IMR-90 (cell line): ENCODE measurements around the gene ZNF366. TPM values are rescaled to one million over a fixed set of nuclear protein-coding genes. Genes with fewer than 3 reads are reported as not detected.

Source experiments
- ATAC-seq: fragments of 200-7000 bp; cut with Tn5 transposase; 2 replicates; pipeline ENCODE4 v1.9.1; 2020; ENCODE audit warnings: low read depth, mild to moderate bottlenecking, moderate library complexity
- BruUV-seq: library from RNA; stranded (reverse); fragments of 400-500 nt; replicated peaks from 2 replicates; lab custom pipeline; 2021; lab: Mats Ljungman, UMichigan
- CTCF ChIA-PET: fragments of 300-600 bp; formaldehyde crosslinking; extraction: SDS; loops from one replicate; lab custom pipeline; 2021; ENCODE audit warnings: antibody characterized with exemption; lab: Yijun Ruan, JAX
- POLR2A ChIA-PET: fragments of 300-600 bp; sonication (Branson Sonifier 250); formaldehyde crosslinking; loops from one replicate; lab custom pipeline; 2022; ENCODE audit warnings: antibody characterized with exemption; ENCODE audit not compliant: unreplicated experiment; lab: Charles Lee
- DNase-seq: peaks from one replicate; pipeline ENCODE4 v3.0.0; 2013
- H2AFZ ChIP-seq: replicated peaks from 2 replicates; pipeline ENCODE3; 2013; ENCODE audit warnings: low read length, mild to moderate bottlenecking; ENCODE audit not compliant: poor library complexity
- H2AK5ac ChIP-seq: 2 replicates; pipeline ENCODE4 v1.6.1; 2013; ENCODE audit warnings: low read depth, low read length, inconsistent platforms
- H2AK9ac ChIP-seq: replicated peaks from 2 replicates; pipeline ENCODE3; 2013; ENCODE audit warnings: mild to moderate bottlenecking, low read depth, low read length, moderate library complexity; ENCODE audit not compliant: poor library complexity
- H2BK120ac ChIP-seq: 2 replicates; pipeline ENCODE4 v1.6.1; 2013; ENCODE audit warnings: low read depth, low read length, inconsistent platforms
- H2BK15ac ChIP-seq: 3 replicates; pipeline ENCODE4 v1.6.1; 2013; ENCODE audit warnings: low read depth, low read length, inconsistent platforms
- H2BK20ac ChIP-seq: 2 replicates; pipeline ENCODE4 v1.6.1; 2013; ENCODE audit warnings: low read depth, mild to moderate bottlenecking, inconsistent platforms, low read length, moderate library complexity
- H2BK5ac ChIP-seq: 2 replicates; pipeline ENCODE4 v1.6.1; 2013; ENCODE audit warnings: mild to moderate bottlenecking, low read depth, low read length, inconsistent platforms; ENCODE audit not compliant: poor library complexity, severe bottlenecking
- H3K14ac ChIP-seq: replicated peaks from 2 replicates; pipeline ENCODE4 v1.6.1; 2013; ENCODE audit warnings: low read depth, low read length, inconsistent platforms
- H3K18ac ChIP-seq: 2 replicates; pipeline ENCODE4 v1.6.1; 2013; ENCODE audit warnings: low read depth, low read length, control low read depth
- H3K23ac ChIP-seq: 2 replicates; pipeline ENCODE4 v1.6.1; 2013; ENCODE audit warnings: low read depth, low read length, inconsistent platforms
- H3K27ac ChIP-seq: 2 replicates; pipeline ENCODE4 v1.5.1; 2013; ENCODE audit warnings: mild to moderate bottlenecking, control low read depth, low read length; ENCODE audit not compliant: insufficient read depth
- H3K27me3 ChIP-seq: 2 replicates; pipeline ENCODE4 v1.6.1; 2013; ENCODE audit warnings: low read length; ENCODE audit not compliant: control insufficient read depth, insufficient read depth
- H3K36me3 ChIP-seq: 2 replicates; pipeline ENCODE4 v1.6.1; 2013; ENCODE audit warnings: low read length, mixed read lengths; ENCODE audit not compliant: control insufficient read depth, insufficient read depth
- H3K4ac ChIP-seq: 2 replicates; pipeline ENCODE4 v1.6.1; 2013; ENCODE audit warnings: low read depth, low read length, inconsistent platforms
- H3K4me1 ChIP-seq: 2 replicates; pipeline ENCODE4 v1.6.1; 2013; ENCODE audit warnings: low read length, mixed read lengths; ENCODE audit not compliant: control insufficient read depth, insufficient read depth
- H3K4me2 ChIP-seq: 2 replicates; pipeline ENCODE4 v1.6.1; 2013; ENCODE audit warnings: low read depth, mild to moderate bottlenecking, control low read depth, low read length, moderate library complexity
- H3K4me3 ChIP-seq: 2 replicates; pipeline ENCODE4 v1.5.1; 2013; ENCODE audit warnings: low read depth, mild to moderate bottlenecking, control low read depth, low read length, moderate library complexity; ENCODE audit not compliant: insufficient read depth
- H3K56ac ChIP-seq: 2 replicates; pipeline ENCODE4 v1.6.1; 2013; ENCODE audit warnings: low read length, inconsistent platforms; ENCODE audit not compliant: insufficient read depth; ENCODE audit errors: extremely low read depth
- H3K79me1 ChIP-seq, 2 experiments: 2 replicates each; pipeline ENCODE4 v1.6.1; 2013; ENCODE audit warnings: low read length in 2 of 2, inconsistent platforms in 1 of 2, low read depth in 1 of 2
- H3K9ac ChIP-seq: 2 replicates; pipeline ENCODE4 v1.6.1; 2013; ENCODE audit warnings: low read depth, low read length, control low read depth
- H3K9me1 ChIP-seq: 2 replicates; pipeline ENCODE4 v1.6.1; 2013; ENCODE audit warnings: low read length, inconsistent platforms; ENCODE audit not compliant: insufficient read depth
- H3K9me3 ChIP-seq: 2 replicates; pipeline ENCODE4 v1.6.1; 2013; ENCODE audit warnings: low read length; ENCODE audit not compliant: control insufficient read depth, insufficient read depth
- H4K20me1 ChIP-seq: 2 replicates; pipeline ENCODE4 v1.6.1; 2013; ENCODE audit warnings: low read length, inconsistent platforms; ENCODE audit not compliant: insufficient read depth
- H4K5ac ChIP-seq: 2 replicates; pipeline ENCODE4 v1.6.1; 2013; ENCODE audit warnings: mild to moderate bottlenecking, low read depth, low read length, control low read depth
- H4K8ac ChIP-seq, 2 experiments: 2 replicates each; pipeline ENCODE4 v1.6.1; 2013; ENCODE audit warnings: low read depth in 2 of 2, low read length in 2 of 2, control low read depth in 1 of 2, inconsistent platforms in 1 of 2
- H4K91ac ChIP-seq: 2 replicates; pipeline ENCODE4 v1.6.1; 2013; ENCODE audit warnings: low read depth, low read length, inconsistent platforms; ENCODE audit not compliant: insufficient read depth
- BHLHE40 ChIP-seq: fragments of 150-350 bp; IDR thresholded peaks from 2 replicates; pipeline ENCODE4 v1.6.1; 2016; ENCODE audit warnings: mild to moderate bottlenecking, low read depth, low read length
- CEBPB ChIP-seq: IDR thresholded peaks from 2 replicates; pipeline ENCODE4 v1.6.1; 2012; ENCODE audit warnings: low read depth, low read length, improper control_type of control experiment
- CHD1 ChIP-seq: IDR thresholded peaks from 2 replicates; pipeline ENCODE4 v1.6.1; 2012; ENCODE audit warnings: low read depth, low read length, improper control_type of control experiment
- FOS ChIP-seq: fragments of 150-350 bp; IDR thresholded peaks from 2 replicates; pipeline ENCODE4 v1.6.1; 2016; ENCODE audit warnings: low read depth, low read length
- MAZ ChIP-seq: IDR thresholded peaks from 2 replicates; pipeline ENCODE4 v1.6.1; 2012; ENCODE audit warnings: low read depth, mild to moderate bottlenecking, low read length, improper control_type of control experiment, moderate library complexity, borderline replicate concordance
- MXI1 ChIP-seq: IDR thresholded peaks from 2 replicates; pipeline ENCODE4 v1.6.1; 2012; ENCODE audit warnings: low read depth, mild to moderate bottlenecking, low read length, moderate library complexity, borderline replicate concordance
- NFE2L2 ChIP-seq: fragments of 150-350 bp; IDR thresholded peaks from 2 replicates; pipeline ENCODE4 v1.6.1; 2016; ENCODE audit warnings: low read depth, mild to moderate bottlenecking, low read length
- POLR2A ChIP-seq: IDR thresholded peaks from 2 replicates; pipeline ENCODE4 v1.6.1; 2012; ENCODE audit warnings: mild to moderate bottlenecking, low read depth, low read length
- RAD21 ChIP-seq: IDR thresholded peaks from 2 replicates; pipeline ENCODE4 v1.6.1; 2012; ENCODE audit warnings: low read length, improper control_type of control experiment
- RCOR1 ChIP-seq: IDR thresholded peaks from 2 replicates; pipeline ENCODE4 v1.6.1; 2012; ENCODE audit warnings: mild to moderate bottlenecking, low read length, improper control_type of control experiment; ENCODE audit not compliant: insufficient replicate concordance
- SMC3 ChIP-seq: fragments of 150-350 bp; IDR thresholded peaks from 2 replicates; pipeline ENCODE4 v1.6.1; 2016; ENCODE audit warnings: low read depth, mild to moderate bottlenecking, antibody characterized with exemption, low read length, moderate library complexity
- WGBS, 2 experiments: methylation state at CpG; one replicate each; pipeline versions ENCODE4 v1.1.5 to v1.1.7; 2013; ENCODE audit warnings: missing lambda C conversion rate in 2 of 2; ENCODE audit not compliant: insufficient read length in 1 of 2; ENCODE audit errors: extremely low coverage in 2 of 2; 5-methylcytosine and 5-hydroxymethylcytosine counted together
- dilution Hi-C: fragments of 300-500 bp; cut with HindIII; formaldehyde crosslinking; loops from one replicate; pipeline ENCODE4 v1.14.3; 2018; ENCODE audit warnings: low sequenced_read_pairs; ENCODE audit not compliant: unreplicated experiment
- in situ Hi-C: fragments of 300-500 bp; cut with MboI; formaldehyde crosslinking; loops from 3 replicates; pipeline ENCODE4 v1.14.3; 2019; ENCODE audit warnings: low sequenced_read_pairs, inconsistent platforms, mixed read lengths
- intact Hi-C: fragments of 100-400 bp; cut with micrococcal nuclease; formaldehyde crosslinking; loops from 2 replicates; pipeline ENCODE4 v1.10.0; 2022
- polyA plus RNA-seq, 3 experiments: library from polyadenylated mRNA; depleted of rRNA; stranded (reverse); fragments of >200 nt; gene quantifications; 2 replicates each; pipeline ENCODE4 v1.2.3, GENCODE V29; 2012; ENCODE audit warnings: low replicate concordance in 1 of 3
- total RNA-seq: library from RNA; depleted of rRNA; stranded (reverse); fragments of >200 nt; gene quantifications from 2 replicates; pipeline ENCODE4 v1.2.3, GENCODE V29; 2012
- TF ChIP-seq, protein P1 (sequence below): fragments of 150-350 bp; IDR thresholded peaks from 2 replicates; pipeline ENCODE4 v1.6.1; 2017; ENCODE audit warnings: mild to moderate bottlenecking, antibody characterized with exemption, low read length, low read depth
- TF ChIP-seq, protein P2 (sequence below): conservative IDR thresholded peaks from 2 replicates; pipeline ENCODE4 v1.5.1; 2012; ENCODE audit warnings: mild to moderate bottlenecking, low read depth, low read length, improper control_type of control experiment

Gene ZNF366
- total and polyA plus RNA-seq, 2 of the 4 experiments (the other 2 are of a cell fraction), result not detected

DNA sequence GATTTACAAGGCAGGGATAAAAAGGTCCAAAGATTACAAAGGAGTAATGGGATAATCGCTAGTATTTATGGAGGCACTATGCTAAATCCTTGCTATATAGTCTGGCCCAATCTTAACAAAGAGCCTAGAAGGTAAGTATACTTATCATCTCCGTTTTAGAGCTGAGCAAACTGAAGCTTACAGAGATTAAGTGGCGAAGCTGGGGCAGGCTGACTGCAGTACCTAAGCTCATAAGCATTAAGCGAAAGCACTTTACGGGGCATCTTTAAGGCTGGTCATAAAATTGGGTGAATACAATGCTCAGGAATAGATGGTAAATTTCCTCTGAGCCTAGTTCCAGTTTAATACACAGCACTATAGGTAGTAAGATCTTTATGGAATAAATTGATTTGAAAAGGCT lies 30.0 kb upstream of the ZNF366 start:
- Histone ChIP-seq H4K20me1 (no peaks in the 10 kb centered on the region), H3K4ac (no peak overlapping the region), H2BK15ac (no peak overlapping the region), H2BK5ac (no peak overlapping the region), H3K56ac (no peak overlapping the region), H3K4me3 (no peak overlapping the region), H3K4me2 (no peak overlapping the region), H2AFZ (no peak overlapping the region), H3K9ac (no peak overlapping the region), H2BK120ac (no peak overlapping the region), H2AK9ac (no peak overlapping the region), H2BK20ac (no peak overlapping the region), H2AK5ac (no peak overlapping the region), H4K5ac (no peak overlapping the region), H4K8ac (no peak overlapping the region), H3K79me1 (no peaks in the 10 kb centered on the region), H3K9me3 (no peaks in the 10 kb centered on the region), H3K9me1 (no peaks in the 10 kb centered on the region), H3K4me1 (no peaks in the 10 kb centered on the region), H4K91ac (no peak overlapping the region), H3K18ac (no peak overlapping the region), H3K27me3 (no peaks in the 10 kb centered on the region; the same call in 1 of the 2 replicates), H3K36me3 (no peaks in the 10 kb centered on the region), H3K27ac (no peak overlapping the region), H3K14ac (no peak overlapping the region), H3K23ac (no peak overlapping the region)
- 100% methylated on average over 1 of the region's 5 CpGs; no CpG with 5 or more reads in 1 of the 2 experiments for WGBS, 2 experiments
- in situ Hi-C loops (no loop called here), intact Hi-C loops (no loop called here), dilution Hi-C loops (no loop called here)
- BruUV-seq, result no TSS peak
- ChIA-PET POLR2A (no interaction called here), CTCF (no interaction called here)
- DNase-seq (no peak), ATAC-seq (no peak)
- TF ChIP-seq POLR2A, result no peak
- TF ChIP-seq BHLHE40, result no peak
- no peak for TF ChIP-seq MAZ
- TF ChIP-seq RAD21, result no peak
- no peak for TF ChIP-seq RCOR1
- TF ChIP-seq, protein P1, sequence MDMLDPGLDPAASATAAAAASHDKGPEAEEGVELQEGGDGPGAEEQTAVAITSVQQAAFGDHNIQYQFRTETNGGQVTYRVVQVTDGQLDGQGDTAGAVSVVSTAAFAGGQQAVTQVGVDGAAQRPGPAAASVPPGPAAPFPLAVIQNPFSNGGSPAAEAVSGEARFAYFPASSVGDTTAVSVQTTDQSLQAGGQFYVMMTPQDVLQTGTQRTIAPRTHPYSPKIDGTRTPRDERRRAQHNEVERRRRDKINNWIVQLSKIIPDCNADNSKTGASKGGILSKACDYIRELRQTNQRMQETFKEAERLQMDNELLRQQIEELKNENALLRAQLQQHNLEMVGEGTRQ, result no peak
- TF ChIP-seq, protein P2, sequence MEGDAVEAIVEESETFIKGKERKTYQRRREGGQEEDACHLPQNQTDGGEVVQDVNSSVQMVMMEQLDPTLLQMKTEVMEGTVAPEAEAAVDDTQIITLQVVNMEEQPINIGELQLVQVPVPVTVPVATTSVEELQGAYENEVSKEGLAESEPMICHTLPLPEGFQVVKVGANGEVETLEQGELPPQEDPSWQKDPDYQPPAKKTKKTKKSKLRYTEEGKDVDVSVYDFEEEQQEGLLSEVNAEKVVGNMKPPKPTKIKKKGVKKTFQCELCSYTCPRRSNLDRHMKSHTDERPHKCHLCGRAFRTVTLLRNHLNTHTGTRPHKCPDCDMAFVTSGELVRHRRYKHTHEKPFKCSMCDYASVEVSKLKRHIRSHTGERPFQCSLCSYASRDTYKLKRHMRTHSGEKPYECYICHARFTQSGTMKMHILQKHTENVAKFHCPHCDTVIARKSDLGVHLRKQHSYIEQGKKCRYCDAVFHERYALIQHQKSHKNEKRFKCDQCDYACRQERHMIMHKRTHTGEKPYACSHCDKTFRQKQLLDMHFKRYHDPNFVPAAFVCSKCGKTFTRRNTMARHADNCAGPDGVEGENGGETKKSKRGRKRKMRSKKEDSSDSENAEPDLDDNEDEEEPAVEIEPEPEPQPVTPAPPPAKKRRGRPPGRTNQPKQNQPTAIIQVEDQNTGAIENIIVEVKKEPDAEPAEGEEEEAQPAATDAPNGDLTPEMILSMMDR, result no peak
- TF ChIP-seq CEBPB, result no peak
- TF ChIP-seq CHD1, result no peak
- no peak for TF ChIP-seq FOS
- no peak for TF ChIP-seq SMC3
- TF ChIP-seq MXI1, result no peak
- TF ChIP-seq NFE2L2, result no peak
